Keratinocyte (primary cell): ENCODE results near the gene TEDC2. TPM values are rescaled to one million over a fixed set of nuclear protein-coding genes. Genes with fewer than 3 reads are reported as not detected.

Experiments used
- DNase-seq: peaks from one replicate; pipeline ENCODE4 v3.0.0-alpha.2; 2011; ENCODE audit warnings: low read depth, missing footprints, low spot score
- FAIRE-seq: peaks from 2 replicates; lab custom pipeline; 2011; peaks lifted over from hg19 to GRCh38; lab: Jason Lieb, UNC
- H2AFZ ChIP-seq: 2 replicates; pipeline ENCODE4 v1.6.0; 2012; ENCODE audit warnings: low read length, control low read depth, inconsistent platforms; ENCODE audit not compliant: control insufficient read depth
- H3K27ac ChIP-seq: 2 replicates; pipeline ENCODE4 v1.5.1; 2011; ENCODE audit warnings: low read length; ENCODE audit not compliant: control insufficient read depth, insufficient read depth
- H3K27me3 ChIP-seq: 3 replicates; pipeline ENCODE4 v1.6.0; 2011; ENCODE audit warnings: low read length; ENCODE audit not compliant: control insufficient read depth, insufficient read depth; ENCODE audit errors: extremely low read depth
- H3K36me3 ChIP-seq, 2 experiments: 2 replicates in 1 of 2; 3 replicates in 1 of 2; pipeline ENCODE4 v1.5.1; 2011; ENCODE audit warnings: low read length in 2 of 2, mild to moderate bottlenecking in 1 of 2; ENCODE audit not compliant: control insufficient read depth in 2 of 2, insufficient read depth in 2 of 2; ENCODE audit errors: extremely low read depth in 1 of 2
- H3K4me1 ChIP-seq: 3 replicates; pipeline ENCODE4 v1.5.1; 2011; ENCODE audit warnings: low read length; ENCODE audit not compliant: control insufficient read depth, insufficient read depth; ENCODE audit errors: extremely low read depth
- H3K4me2 ChIP-seq: 3 replicates; pipeline ENCODE4 v1.6.0; 2011; ENCODE audit warnings: low read depth, low read length; ENCODE audit not compliant: control insufficient read depth, insufficient read depth; ENCODE audit errors: extremely low read depth
- H3K4me3 ChIP-seq, 3 experiments: fragments of 200-600 bp in 1 of 3; sonication (generic) in 1 of 3; 2 replicates in 2 of 3; 3 replicates in 1 of 3; pipeline ENCODE4 v1.5.1; 2011 to 2016; ENCODE audit warnings: low read length in 3 of 3, mild to moderate bottlenecking in 3 of 3, control low read depth in 2 of 3, inconsistent platforms in 1 of 3, low read depth in 1 of 3, mixed read lengths in 1 of 3, mixed run types in 1 of 3, moderate library complexity in 1 of 3; ENCODE audit not compliant: control insufficient read depth in 2 of 3, insufficient read depth in 2 of 3; ENCODE audit errors: extremely low read depth in 1 of 3
- H3K79me2 ChIP-seq: 2 replicates; pipeline ENCODE4 v1.6.0; 2012; ENCODE audit warnings: low read length; ENCODE audit not compliant: control insufficient read depth, insufficient read depth
- H3K9ac ChIP-seq: 3 replicates; pipeline ENCODE4 v1.6.0; 2011; ENCODE audit warnings: low read length; ENCODE audit not compliant: control insufficient read depth, insufficient read depth; ENCODE audit errors: extremely low read depth
- H3K9me1 ChIP-seq: 3 replicates; pipeline ENCODE4 v1.6.0; 2011; ENCODE audit warnings: low read length; ENCODE audit not compliant: control insufficient read depth, insufficient read depth; ENCODE audit errors: extremely low read depth
- H3K9me3 ChIP-seq: 2 replicates; pipeline ENCODE4 v1.5.1; 2012; ENCODE audit warnings: low read depth, low read length; ENCODE audit not compliant: control insufficient read depth
- H4K20me1 ChIP-seq: 3 replicates; pipeline ENCODE4 v1.6.0; 2011; ENCODE audit warnings: low read length; ENCODE audit not compliant: control insufficient read depth, insufficient read depth; ENCODE audit errors: extremely low read depth
- EZH2 ChIP-seq: IDR thresholded peaks from one replicate; pipeline ENCODE4 v1.6.1; 2012; ENCODE audit warnings: inconsistent platforms, mild to moderate bottlenecking, low read length, moderate library complexity
- dilution Hi-C: fragments of 300-500 bp; cut with MboI; formaldehyde crosslinking; loops from one replicate; pipeline ENCODE4 v1.7.0; 2020; ENCODE audit warnings: low sequenced_read_pairs; ENCODE audit not compliant: extremely low pct_ligation_motif_present
- polyA plus RNA-seq, 5 experiments: library from polyadenylated mRNA; depleted of rRNA in 3 of 5; stranded (reverse) in 3 of 5; stranded (forward) in 1 of 5; unstranded in 1 of 5; fragments of >200 nt; gene quantifications; 1 replicate in 1 of 5; 2 replicates in 3 of 5; 3 replicates in 1 of 5; pipeline versions ENCODE4 v1.2.1 to v1.2.3, GENCODE V29; 2011 to 2012; ENCODE audit warnings: missing spikeins in 2 of 5, low read depth in 1 of 5, low replicate concordance in 1 of 5
- TF ChIP-seq, protein P1 (sequence below), 3 experiments: IDR thresholded peaks in 1 of 3; conservative IDR thresholded peaks in 1 of 3; optimal IDR thresholded peaks in 1 of 3; 2 replicates in 2 of 3; 3 replicates in 1 of 3; pipeline versions ENCODE3 to v1.5.1; 2011; ENCODE audit warnings: low read length in 3 of 3, mild to moderate bottlenecking in 3 of 3, moderate library complexity in 2 of 3, control low read depth in 1 of 3, inconsistent platforms in 1 of 3; ENCODE audit not compliant: insufficient read depth in 2 of 3; ENCODE audit errors: extremely low read depth in 1 of 3

The TEDC2 gene
- polyA plus RNA-seq, 1 donor (not counting 4 experiments of a cell fraction or from before 2014, with no cell fraction given) = 2.7 TPM

DNA sequence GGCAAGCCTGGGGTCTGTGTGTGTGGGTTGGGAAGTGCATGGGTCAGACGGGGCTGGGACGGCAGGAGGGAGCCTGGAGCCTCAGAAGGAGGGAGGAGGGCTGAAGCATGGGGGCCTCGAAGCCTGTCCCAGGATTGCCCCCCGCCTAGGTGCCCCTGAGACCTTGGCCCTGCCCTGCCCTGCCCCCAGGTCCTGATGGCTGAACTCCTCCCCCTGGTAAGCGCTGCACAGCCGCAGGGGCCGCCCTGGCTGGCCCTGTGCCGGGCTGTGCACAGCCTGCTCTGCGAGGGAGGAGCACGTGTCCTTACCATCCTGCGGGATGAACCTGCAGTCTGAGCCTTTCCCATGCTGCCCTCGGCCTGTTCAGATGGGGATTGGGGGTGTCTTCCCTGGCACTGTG lies 4.4 kb downstream of the TEDC2 start:
- no peak overlapping the region for H3K4me2 ChIP-seq
- no peaks in the 10 kb centered on the region for H4K20me1 ChIP-seq
- no peaks in the 10 kb centered on the region for H3K36me3 ChIP-seq
- FAIRE-seq (no peak), DNase-seq (no peak)
- H3K4me3 ChIP-seq = no peak overlapping the region
- H3K9me3 ChIP-seq = no peaks in the 10 kb centered on the region
- no peak overlapping the region for H3K9ac ChIP-seq
- no peaks in the 10 kb centered on the region for H3K9me1 ChIP-seq
- H2AFZ ChIP-seq = no peak overlapping the region
- no peak for TF ChIP-seq EZH2
- TF ChIP-seq, protein P1, sequence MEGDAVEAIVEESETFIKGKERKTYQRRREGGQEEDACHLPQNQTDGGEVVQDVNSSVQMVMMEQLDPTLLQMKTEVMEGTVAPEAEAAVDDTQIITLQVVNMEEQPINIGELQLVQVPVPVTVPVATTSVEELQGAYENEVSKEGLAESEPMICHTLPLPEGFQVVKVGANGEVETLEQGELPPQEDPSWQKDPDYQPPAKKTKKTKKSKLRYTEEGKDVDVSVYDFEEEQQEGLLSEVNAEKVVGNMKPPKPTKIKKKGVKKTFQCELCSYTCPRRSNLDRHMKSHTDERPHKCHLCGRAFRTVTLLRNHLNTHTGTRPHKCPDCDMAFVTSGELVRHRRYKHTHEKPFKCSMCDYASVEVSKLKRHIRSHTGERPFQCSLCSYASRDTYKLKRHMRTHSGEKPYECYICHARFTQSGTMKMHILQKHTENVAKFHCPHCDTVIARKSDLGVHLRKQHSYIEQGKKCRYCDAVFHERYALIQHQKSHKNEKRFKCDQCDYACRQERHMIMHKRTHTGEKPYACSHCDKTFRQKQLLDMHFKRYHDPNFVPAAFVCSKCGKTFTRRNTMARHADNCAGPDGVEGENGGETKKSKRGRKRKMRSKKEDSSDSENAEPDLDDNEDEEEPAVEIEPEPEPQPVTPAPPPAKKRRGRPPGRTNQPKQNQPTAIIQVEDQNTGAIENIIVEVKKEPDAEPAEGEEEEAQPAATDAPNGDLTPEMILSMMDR (optimal IDR thresholded peaks at IDR 0.05 in 1 of 3, IDR thresholded peaks at IDR 0.05 in 1 of 3, conservative IDR thresholded peaks at IDR 0.05 in 1 of 3; ENCODE audit: extremely low read depth in 1 of 3, insufficient read depth in 2 of 3, low read length in 3 of 3) = no peak
- H3K4me1 ChIP-seq = peaks cover 12% of the 10 kb centered on the region
- peaks cover 3% of the 10 kb centered on the region for H3K27me3 ChIP-seq
- H3K27ac ChIP-seq = no peak overlapping the region
- dilution Hi-C loops = no loop called here
- H3K79me2 ChIP-seq = no peaks in the 10 kb centered on the region

DNA sequence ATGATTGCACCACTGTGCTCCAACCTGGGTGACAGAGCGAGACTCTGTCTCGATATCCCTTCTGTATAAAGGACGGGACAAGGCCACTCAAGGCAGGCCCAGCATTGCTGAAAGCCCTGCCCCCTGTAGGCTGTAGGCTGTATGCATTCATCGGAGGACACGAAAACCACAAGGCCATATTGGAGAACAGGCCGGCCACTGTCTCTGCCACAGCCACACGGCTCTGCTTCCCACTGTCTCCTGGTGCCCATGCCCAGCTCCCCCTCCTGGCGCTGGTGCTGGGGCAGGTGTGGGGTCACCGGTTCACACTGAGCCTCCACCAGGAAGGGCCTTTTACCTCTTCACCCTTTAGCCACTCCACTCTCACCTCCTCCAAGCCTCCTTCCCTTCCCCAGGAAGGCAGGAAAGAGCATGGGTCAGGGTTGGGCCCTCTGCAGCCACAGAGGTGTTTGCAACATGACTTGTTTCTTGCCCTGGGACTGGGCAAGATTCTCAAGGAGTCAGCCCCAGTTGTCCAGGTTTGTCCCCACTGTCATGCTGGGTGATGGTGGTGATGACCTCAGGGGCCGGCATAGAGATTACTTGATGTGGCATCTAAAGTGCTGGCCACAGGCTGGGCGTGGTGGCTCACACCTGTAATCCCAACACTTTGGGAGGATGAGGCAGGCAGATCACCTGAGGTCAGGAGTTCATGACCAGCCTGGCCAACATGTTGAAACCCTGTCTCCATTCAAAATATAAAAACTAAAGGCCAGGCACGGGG lies 5.9 kb downstream of the TEDC2 start:
- DNase-seq (no peak), FAIRE-seq (no peak)
- no peak overlapping the region for H3K4me3 ChIP-seq
- H3K4me2 ChIP-seq = no peak overlapping the region
- dilution Hi-C loops = no loop called here
- H3K27ac ChIP-seq = no peak overlapping the region
- H3K9me3 ChIP-seq = no peaks in the 10 kb centered on the region
- no peaks in the 10 kb centered on the region for H3K79me2 ChIP-seq
- H2AFZ ChIP-seq = no peak overlapping the region
- no peaks in the 10 kb centered on the region for H4K20me1 ChIP-seq
- peaks cover 5% of the 10 kb centered on the region for H3K4me1 ChIP-seq
- no peaks in the 10 kb centered on the region for H3K36me3 ChIP-seq
- TF ChIP-seq, protein P1 (optimal IDR thresholded peaks at IDR 0.05 in 1 of 3, IDR thresholded peaks at IDR 0.05 in 1 of 3, conservative IDR thresholded peaks at IDR 0.05 in 1 of 3; ENCODE audit: extremely low read depth in 1 of 3, insufficient read depth in 2 of 3, low read length in 3 of 3) = peak; percentile 10 to 39 (median 24)
- no peak for TF ChIP-seq EZH2
- H3K9ac ChIP-seq = no peak overlapping the region
- peaks cover 16% of the 10 kb centered on the region for H3K27me3 ChIP-seq
- H3K9me1 ChIP-seq = no peaks in the 10 kb centered on the region
